ENCODE measurements around the gene GPRASP2.
"Not testable (repeated sequence)": the region's sequence is repeated elsewhere in the genome, so short reads cannot be mapped to it uniquely, and the experiment has no call there.

The GPRASP2 gene

GRCh38 chrX:102714994-102715393 is 2.7 kb downstream of the GPRASP2 start:
- Histone ChIP-seq H3K27me3 (replicated peaks) (no peaks in the 10 kb centered on the region), H3K4me3 (ENCODE audit: low read depth, low read length) (no peak overlapping the region), H3K36me3 (replicated peaks) (no peaks in the 10 kb centered on the region), H3K27ac (no peak overlapping the region)
- no peak for DNase-seq
- in situ Hi-C loops (cut with HindIII; ENCODE audit: low pct_ligation_motif_present, low sequenced_read_pairs) = no loop called here
- no peak for TF ChIP-seq CTCF (IDR thresholded peaks at IDR 0.05; ENCODE audit: low read depth, low read length, missing control alignments)

- Histone ChIP-seq H3K36me3 (replicated peaks) (no peaks in the 10 kb centered on the region), H3K4me3 (ENCODE audit: low read depth, low read length) (no peak overlapping the region), H3K27ac (no peak overlapping the region), H3K27me3 (replicated peaks) (no peaks in the 10 kb centered on the region)
- in situ Hi-C loops (cut with HindIII; ENCODE audit: low pct_ligation_motif_present, low sequenced_read_pairs) = no loop called here
- DNase-seq = no peak
- no peak for TF ChIP-seq CTCF (IDR thresholded peaks at IDR 0.05; ENCODE audit: low read depth, low read length, missing control alignments)
Observed at GRCh38 chrX:102715967-102716366, 3.7 kb downstream of the GPRASP2 start.

GRCh38 chrX:102720237-102721168 is 8.3 kb downstream of the GPRASP2 start, which contains the start of gene GPRASP3:
TSS of gene GPRASP3 (plus strand) at chrX:102720743. CDS start at chrX:102748996, 28,253 bp downstream.
- Histone ChIP-seq H3K27ac (no peak within 1 kb of the TSS), H3K4me3 (ENCODE audit: low read depth, low read length) (peak within 1 kb of the TSS; percentile 58), H3K36me3 (replicated peaks) (no peaks in the 10 kb centered on the region), H3K27me3 (replicated peaks) (no peaks in the 10 kb centered on the region)
- in situ Hi-C loops (cut with HindIII; ENCODE audit: low pct_ligation_motif_present, low sequenced_read_pairs) = no loop called here
- TF ChIP-seq CTCF (IDR thresholded peaks at IDR 0.05; ENCODE audit: low read depth, low read length, missing control alignments) = no peak
- peak; percentile 77 for DNase-seq

- H3K4me3 ChIP-seq (ENCODE audit: low read depth, low read length) = peak overlapping the region; percentile 58
- H3K36me3 ChIP-seq (replicated peaks); H3K27me3 ChIP-seq (replicated peaks); H3K27ac ChIP-seq; in situ Hi-C loops (cut with HindIII; ENCODE audit: low pct_ligation_motif_present, low sequenced_read_pairs); DNase-seq: not testable (repeated sequence)
Observed at GRCh38 chrX:102721169-102721506, 8.9 kb downstream of the GPRASP2 start.

- Histone ChIP-seq H3K27me3 (replicated peaks) (no peaks in the 10 kb centered on the region), H3K36me3 (replicated peaks) (no peaks in the 10 kb centered on the region), H3K4me3 (ENCODE audit: low read depth, low read length) (no peak overlapping the region), H3K27ac (no peak overlapping the region)
- no peak for TF ChIP-seq CTCF (IDR thresholded peaks at IDR 0.05; ENCODE audit: low read depth, low read length, missing control alignments)
- in situ Hi-C loops (cut with HindIII; ENCODE audit: low pct_ligation_motif_present, low sequenced_read_pairs) = no loop called here
- DNase-seq = no peak
Observed at GRCh38 chrX:102723456-102723855, 11.2 kb downstream of the GPRASP2 start.

- Histone ChIP-seq H3K4me3 (ENCODE audit: low read depth, low read length) (no peak overlapping the region), H3K27me3 (replicated peaks) (no peaks in the 10 kb centered on the region), H3K36me3 (replicated peaks) (no peaks in the 10 kb centered on the region), H3K27ac (no peak overlapping the region)
- no peak for DNase-seq
- in situ Hi-C loops (cut with HindIII; ENCODE audit: low pct_ligation_motif_present, low sequenced_read_pairs) = no loop called here
- TF ChIP-seq CTCF (IDR thresholded peaks at IDR 0.05; ENCODE audit: low read depth, low read length, missing control alignments) = no peak
Observed at GRCh38 chrX:102727761-102728160, 15.5 kb downstream of the GPRASP2 start.
